Calu3 (cell line): ENCODE measurements around the gene SLC8A3. TPM values are rescaled to one million over a fixed set of nuclear protein-coding genes. Genes with fewer than 3 reads are reported as not detected.

Experiments
- BruUV-seq: library from RNA; stranded (reverse); fragments of 400-500 nt; replicated peaks from 2 replicates; lab custom pipeline; 2021; lab: Mats Ljungman, UMichigan
- CTCF ChIA-PET: fragments of 300-600 bp; sonication (Branson Sonifier 250); formaldehyde crosslinking; loops from one replicate; lab custom pipeline; 2022; ENCODE audit warnings: antibody characterized with exemption; lab: Charles Lee
- DNase-seq: peaks from one replicate; pipeline ENCODE4 v3.0.0; 2022
- H3K27ac Mint-ChIP-seq: one replicate; pipeline ENCODE4 v1.8.0; 2022; ENCODE audit warnings: mixed read lengths; ENCODE audit not compliant: unreplicated experiment
- H3K27me3 Mint-ChIP-seq: one replicate; pipeline ENCODE4 v1.8.0; 2022; ENCODE audit warnings: mixed read lengths; ENCODE audit not compliant: unreplicated experiment
- H3K36me3 Mint-ChIP-seq: one replicate; pipeline ENCODE4 v1.8.0; 2022; ENCODE audit warnings: mild to moderate bottlenecking, moderate library complexity, mixed read lengths; ENCODE audit not compliant: insufficient read depth, unreplicated experiment
- H3K4me1 Mint-ChIP-seq: one replicate; pipeline ENCODE4 v1.8.0; 2022; ENCODE audit warnings: mild to moderate bottlenecking, low read depth, mixed read lengths; ENCODE audit not compliant: unreplicated experiment
- H3K4me3 Mint-ChIP-seq: one replicate; pipeline ENCODE4 v1.8.0; 2022; ENCODE audit warnings: mild to moderate bottlenecking, low read depth, moderate library complexity, mixed read lengths; ENCODE audit not compliant: unreplicated experiment
- H3K9me3 Mint-ChIP-seq: one replicate; pipeline ENCODE4 v1.8.0; 2022; ENCODE audit warnings: low read depth, mixed read lengths; ENCODE audit not compliant: unreplicated experiment
- CTCF ChIP-seq: fragments of 200-600 bp; IDR thresholded peaks from one replicate; pipeline ENCODE4 v1.8.0; 2022; ENCODE audit warnings: antibody characterized with exemption; ENCODE audit not compliant: unreplicated experiment
- intact Hi-C: fragments of 100-400 bp; cut with micrococcal nuclease; formaldehyde crosslinking; loops from one replicate; pipeline ENCODE4 v1.10.0; 2022; ENCODE audit not compliant: unreplicated experiment
- total RNA-seq: library from RNA; stranded (reverse); gene quantifications from 2 replicates; pipeline ENCODE4 v1.2.3, GENCODE V29; 2022

SLC8A3 gene
- total RNA-seq, 1 experiment from 2014 or later, result not detected

- Mint-ChIP-seq H3K4me1 (no peaks in the 10 kb centered on the region), H3K27me3 (peaks cover 91% of the 10 kb centered on the region), H3K36me3 (no peaks in the 10 kb centered on the region), H3K27ac (no peak overlapping the region), H3K9me3 (no peaks in the 10 kb centered on the region), H3K4me3 (no peak overlapping the region)
- CTCF ChIA-PET, result no interaction called here
- DNase-seq, result no peak
- BruUV-seq, result no TSS peak
- TF ChIP-seq CTCF, result no peak
- intact Hi-C loops, result no loop called here
These were observed 39.1 kb downstream of the SLC8A3 start for GRCh38 chr14:70149596-70150165.

- Mint-ChIP-seq H3K4me1 (no peaks in the 10 kb centered on the region), H3K27ac (no peak overlapping the region), H3K36me3 (no peaks in the 10 kb centered on the region), H3K9me3 (no peaks in the 10 kb centered on the region), H3K27me3 (peaks cover 95% of the 10 kb centered on the region), H3K4me3 (no peak overlapping the region)
- CTCF ChIA-PET, result no interaction called here
- intact Hi-C loops, result no loop called here
- DNase-seq, result no peak
- BruUV-seq, result no TSS peak
- no peak for TF ChIP-seq CTCF
These were observed 39.7 kb downstream of the SLC8A3 start for GRCh38 chr14:70148911-70149595.

GRCh38 chr14:70148351-70148750 lies 40.4 kb downstream of the SLC8A3 start:
- Mint-ChIP-seq H3K36me3 (no peaks in the 10 kb centered on the region), H3K9me3 (no peaks in the 10 kb centered on the region), H3K4me3 (no peak overlapping the region), H3K27me3 (peaks cover 95% of the 10 kb centered on the region), H3K4me1 (no peaks in the 10 kb centered on the region), H3K27ac (no peak overlapping the region)
- DNase-seq, result no peak
- CTCF ChIA-PET, result no interaction called here
- intact Hi-C loops, result no loop called here
- TF ChIP-seq CTCF, result no peak
- BruUV-seq, result no TSS peak

- intact Hi-C loops, result no loop called here
- BruUV-seq, result no TSS peak
- Mint-ChIP-seq H3K9me3 (no peaks in the 10 kb centered on the region), H3K4me3 (no peak overlapping the region), H3K27ac (no peak overlapping the region), H3K4me1 (no peaks in the 10 kb centered on the region), H3K36me3 (no peaks in the 10 kb centered on the region), H3K27me3 (peaks cover 97% of the 10 kb centered on the region)
- no peak for TF ChIP-seq CTCF
- CTCF ChIA-PET, result interaction anchor here (0.7 kb wide), 1 partner anchor 248 kb away, joined by 11 read pairs; no protein-coding TSS in a partner anchor
- no peak for DNase-seq
These were observed 44.7 kb downstream of the SLC8A3 start for GRCh38 chr14:70144046-70144445.
